ENCODE measurements around the gene SPATA3. TPM values are rescaled to one million over a fixed set of nuclear protein-coding genes. Genes with fewer than 3 reads are reported as not detected.

Gene SPATA3
- total and polyA plus RNA-seq, 2 of the 13 experiments (the other 11 are each of a cell fraction or from before 2014, with no cell fraction given): not detected

DNA sequence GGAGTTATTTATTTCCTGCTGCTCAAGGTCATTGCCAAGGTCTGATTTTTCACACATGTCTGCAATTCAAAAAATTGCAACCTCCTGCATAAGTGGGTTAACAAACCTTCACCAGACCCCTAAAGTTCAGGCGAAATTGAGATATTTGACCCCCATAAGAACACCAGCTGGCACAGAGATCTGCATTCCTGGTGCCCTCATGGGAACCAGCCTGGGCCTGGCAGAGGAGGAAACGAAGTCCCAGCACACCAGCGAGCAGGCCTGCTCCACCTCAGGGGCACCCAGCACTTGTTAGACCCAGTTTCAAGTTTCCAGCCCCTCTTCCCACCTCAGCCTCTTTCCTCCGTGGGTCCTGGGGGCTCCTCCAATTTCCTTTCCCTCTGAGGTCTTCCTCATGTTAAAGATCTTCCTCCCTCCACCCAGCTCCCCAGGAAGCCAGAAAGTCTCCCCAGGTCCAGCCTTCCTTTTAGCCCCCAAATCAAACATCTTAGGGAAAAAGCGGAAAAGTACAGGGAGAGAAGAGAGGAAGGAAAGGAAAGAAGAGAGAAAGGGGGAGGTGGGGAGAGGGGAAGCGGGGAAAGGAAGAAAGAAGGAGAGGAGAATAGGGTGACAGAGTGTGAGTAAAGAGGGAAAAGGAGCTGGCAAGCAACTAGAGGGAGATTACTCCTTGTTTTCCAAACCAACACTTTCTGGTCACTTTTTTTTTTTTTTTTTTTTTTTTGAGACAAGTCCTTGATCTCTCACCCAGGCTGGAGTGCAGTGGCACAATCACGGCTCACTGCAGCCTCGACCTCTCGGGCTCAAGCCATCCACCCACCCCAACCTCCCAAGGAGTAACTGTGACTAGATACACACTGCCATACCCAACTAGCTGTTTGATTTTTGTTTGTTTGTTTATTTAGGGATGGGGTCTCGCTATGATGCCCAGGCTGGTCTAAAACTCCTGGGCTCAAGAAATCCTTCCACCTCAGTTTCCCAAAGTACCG lies 37.5 kb downstream of the SPATA3 start (continued):
- TF ChIP-seq, protein P1, sequence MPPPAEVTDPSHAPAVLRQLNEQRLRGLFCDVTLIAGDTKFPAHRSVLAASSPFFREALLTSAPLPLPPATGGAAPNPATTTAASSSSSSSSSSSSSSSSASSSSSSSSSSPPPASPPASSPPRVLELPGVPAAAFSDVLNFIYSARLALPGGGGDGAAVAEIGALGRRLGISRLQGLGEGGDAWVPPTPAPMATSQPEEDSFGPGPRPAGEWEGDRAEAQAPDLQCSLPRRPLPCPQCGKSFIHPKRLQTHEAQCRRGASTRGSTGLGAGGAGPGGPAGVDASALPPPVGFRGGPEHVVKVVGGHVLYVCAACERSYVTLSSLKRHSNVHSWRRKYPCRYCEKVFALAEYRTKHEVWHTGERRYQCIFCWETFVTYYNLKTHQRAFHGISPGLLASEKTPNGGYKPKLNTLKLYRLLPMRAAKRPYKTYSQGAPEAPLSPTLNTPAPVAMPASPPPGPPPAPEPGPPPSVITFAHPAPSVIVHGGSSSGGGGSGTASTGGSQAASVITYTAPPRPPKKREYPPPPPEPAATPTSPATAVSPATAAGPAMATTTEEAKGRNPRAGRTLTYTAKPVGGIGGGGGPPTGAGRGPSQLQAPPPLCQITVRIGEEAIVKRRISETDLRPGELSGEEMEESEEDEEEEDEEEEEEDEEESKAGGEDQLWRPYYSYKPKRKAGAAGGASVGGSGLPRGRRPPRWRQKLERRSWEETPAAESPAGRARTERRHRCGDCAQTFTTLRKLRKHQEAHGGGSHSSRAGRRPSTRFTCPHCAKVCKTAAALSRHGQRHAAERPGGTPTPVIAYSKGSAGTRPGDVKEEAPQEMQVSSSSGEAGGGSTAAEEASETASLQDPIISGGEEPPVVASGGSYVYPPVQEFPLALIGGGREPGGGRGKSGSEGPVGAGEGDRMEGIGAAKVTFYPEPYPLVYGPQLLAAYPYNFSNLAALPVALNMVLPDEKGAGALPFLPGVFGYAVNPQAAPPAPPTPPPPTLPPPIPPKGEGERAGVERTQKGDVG (CRISPR knock-in tag; IDR thresholded peaks at IDR 0.05; ENCODE audit: borderline replicate concordance): no peak
- no peak for TF ChIP-seq BRCA1 (CRISPR knock-in tag; IDR thresholded peaks at IDR 0.05)
- TF ChIP-seq, protein P2, sequence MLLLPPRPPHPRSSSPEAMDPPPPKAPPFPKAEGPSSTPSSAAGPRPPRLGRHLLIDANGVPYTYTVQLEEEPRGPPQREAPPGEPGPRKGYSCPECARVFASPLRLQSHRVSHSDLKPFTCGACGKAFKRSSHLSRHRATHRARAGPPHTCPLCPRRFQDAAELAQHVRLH (CRISPR knock-in tag; IDR thresholded peaks at IDR 0.05; ENCODE audit: borderline replicate concordance, low read depth): no peak
- TF ChIP-seq, protein P3, sequence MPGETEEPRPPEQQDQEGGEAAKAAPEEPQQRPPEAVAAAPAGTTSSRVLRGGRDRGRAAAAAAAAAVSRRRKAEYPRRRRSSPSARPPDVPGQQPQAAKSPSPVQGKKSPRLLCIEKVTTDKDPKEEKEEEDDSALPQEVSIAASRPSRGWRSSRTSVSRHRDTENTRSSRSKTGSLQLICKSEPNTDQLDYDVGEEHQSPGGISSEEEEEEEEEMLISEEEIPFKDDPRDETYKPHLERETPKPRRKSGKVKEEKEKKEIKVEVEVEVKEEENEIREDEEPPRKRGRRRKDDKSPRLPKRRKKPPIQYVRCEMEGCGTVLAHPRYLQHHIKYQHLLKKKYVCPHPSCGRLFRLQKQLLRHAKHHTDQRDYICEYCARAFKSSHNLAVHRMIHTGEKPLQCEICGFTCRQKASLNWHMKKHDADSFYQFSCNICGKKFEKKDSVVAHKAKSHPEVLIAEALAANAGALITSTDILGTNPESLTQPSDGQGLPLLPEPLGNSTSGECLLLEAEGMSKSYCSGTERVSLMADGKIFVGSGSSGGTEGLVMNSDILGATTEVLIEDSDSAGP (CRISPR knock-in tag; IDR thresholded peaks at IDR 0.05; ENCODE audit: borderline replicate concordance): peak; percentile 16; the same call in 1 of the 2 replicates
- 0 out of 2 replicates have a peak, but pooled peaks have one; percentile 5 for TF ChIP-seq GABPB1 (CRISPR knock-in tag; IDR thresholded peaks at IDR 0.05)
- TF ChIP-seq ZFP36L2 (CRISPR knock-in tag; IDR thresholded peaks at IDR 0.05): no peak
- TF ChIP-seq ZNF605 (CRISPR knock-in tag; IDR thresholded peaks at IDR 0.05): 0 out of 2 replicates have a peak, but pooled peaks have one; percentile 21
- TF ChIP-seq ZNF264 (CRISPR knock-in tag; IDR thresholded peaks at IDR 0.05): peak; percentile 41; the same call in 1 of the 2 replicates
- TF ChIP-seq DNMT1 (CRISPR knock-in tag; IDR thresholded peaks at IDR 0.05): no peak
- no peak for TF ChIP-seq ZNF282 (IDR thresholded peaks at IDR 0.05; ENCODE audit: partially characterized antibody)
- TF ChIP-seq, protein P4, sequence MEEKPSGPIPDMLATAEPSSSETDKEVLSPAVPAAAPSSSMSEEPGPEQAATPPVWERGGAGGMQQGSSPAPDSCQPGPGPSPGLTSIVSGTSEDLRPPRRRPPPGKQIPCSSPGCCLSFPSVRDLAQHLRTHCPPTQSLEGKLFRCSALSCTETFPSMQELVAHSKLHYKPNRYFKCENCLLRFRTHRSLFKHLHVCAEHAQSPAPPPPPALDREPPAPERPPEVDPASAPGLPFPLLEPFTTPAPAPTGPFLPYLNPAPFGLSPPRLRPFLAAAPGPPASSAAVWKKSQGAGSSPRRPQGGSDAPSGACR (CRISPR knock-in tag; IDR thresholded peaks at IDR 0.05): no peak
- TF ChIP-seq ZNF598 (CRISPR knock-in tag; IDR thresholded peaks at IDR 0.05; ENCODE audit: borderline replicate concordance): peak; percentile 12; the same call in 1 of the 2 replicates
- no peak for TF ChIP-seq ZMYM2 (CRISPR knock-in tag; IDR thresholded peaks at IDR 0.05)
